PC-3 (cell line): Measurements from ENCODE around the gene PSMB5. TPM values are rescaled to one million over a fixed set of nuclear protein-coding genes. Genes with fewer than 3 reads are reported as not detected.

Experiments used
- ATAC-seq: fragments of 200-7000 bp; cut with Tn5 transposase; 2 replicates; pipeline ENCODE4 v1.9.1; 2020; ENCODE audit warnings: mild to moderate bottlenecking, moderate library complexity
- BruUV-seq: library from RNA; stranded (reverse); fragments of 400-500 nt; replicated peaks from 2 replicates; lab custom pipeline; 2021; lab: Mats Ljungman, UMichigan
- CTCF ChIA-PET: fragments of 300-600 bp; sonication (Branson Sonifier 250); formaldehyde crosslinking; loops from one replicate; lab custom pipeline; 2022; ENCODE audit warnings: antibody characterized with exemption; lab: Charles Lee
- POLR2A ChIA-PET: fragments of 300-600 bp; sonication (Branson Sonifier 250); formaldehyde crosslinking; loops from one replicate; lab custom pipeline; 2022; ENCODE audit warnings: antibody characterized with exemption; ENCODE audit not compliant: unreplicated experiment; lab: Charles Lee
- DNase-seq: peaks from one replicate; pipeline ENCODE4 v3.0.0-alpha.2; 2015
- H2AFZ ChIP-seq: fragments of 300-600 bp; sonication (generic); 2 replicates; pipeline ENCODE4 v1.6.0; 2016; ENCODE audit warnings: antibody characterized with exemption, low read length
- H3F3A ChIP-seq: fragments of 300-600 bp; sonication (generic); one replicate; pipeline ENCODE4 v1.6.0; 2017; ENCODE audit warnings: antibody characterized with exemption, low read length, control low read depth, mild to moderate bottlenecking; ENCODE audit not compliant: unreplicated experiment
- H3K27ac ChIP-seq: fragments of 300-600 bp; sonication (generic); 2 replicates; pipeline ENCODE4 v1.5.1; 2016; ENCODE audit warnings: mild to moderate bottlenecking, low read length
- H3K27me3 ChIP-seq: fragments of 300-600 bp; sonication (generic); 2 replicates; pipeline ENCODE4 v1.6.1; 2016; ENCODE audit warnings: low read length, mixed read lengths
- H3K36me3 ChIP-seq: fragments of 300-600 bp; sonication (generic); 2 replicates; pipeline ENCODE4 v1.6.1; 2016; ENCODE audit warnings: low read depth, mixed run types, low read length, mixed read lengths
- H3K4me1 ChIP-seq: fragments of 300-600 bp; sonication (generic); 2 replicates; pipeline ENCODE4 v1.5.1; 2016; ENCODE audit warnings: low read length; ENCODE audit not compliant: insufficient read depth
- H3K4me2 ChIP-seq: fragments of 300-600 bp; sonication (generic); 2 replicates; pipeline ENCODE4 v1.6.0; 2016; ENCODE audit warnings: low read length
- H3K4me3 ChIP-seq: fragments of 300-600 bp; sonication (generic); 2 replicates; pipeline ENCODE4 v1.5.1; 2016; ENCODE audit warnings: mild to moderate bottlenecking, low read length, mixed read lengths
- H3K79me2 ChIP-seq: fragments of 300-600 bp; sonication (generic); 2 replicates; pipeline ENCODE4 v1.6.1; 2017; ENCODE audit warnings: low read length, mixed read lengths
- H3K9ac ChIP-seq: fragments of 300-600 bp; sonication (generic); 2 replicates; pipeline ENCODE4 v1.6.0; 2016; ENCODE audit warnings: mild to moderate bottlenecking, low read length
- H3K9me2 ChIP-seq: fragments of 300-600 bp; sonication (generic); replicated peaks from 2 replicates; pipeline ENCODE4 v1.6.1; 2016; ENCODE audit warnings: mixed run types, low read length, mixed read lengths
- H3K9me3 ChIP-seq: fragments of 300-600 bp; sonication (generic); 2 replicates; pipeline ENCODE4 v1.6.1; 2016; ENCODE audit warnings: low read length, mixed read lengths
- H4K20me1 ChIP-seq: fragments of 300-600 bp; sonication (generic); 2 replicates; pipeline ENCODE4 v1.6.1; 2016; ENCODE audit warnings: low read length, mixed read lengths
- EZH2 ChIP-seq: fragments of 300-600 bp; sonication (generic); IDR thresholded peaks from one replicate; pipeline ENCODE4 v1.6.1; 2017; ENCODE audit warnings: antibody characterized with exemption, mild to moderate bottlenecking, low read length; ENCODE audit not compliant: unreplicated experiment
- intact Hi-C: fragments of 100-400 bp; cut with micrococcal nuclease; formaldehyde crosslinking; loops from 2 replicates; pipeline ENCODE4 v1.9.0; 2023
- total RNA-seq: library from RNA; depleted of rRNA; stranded (reverse); fragments of >200 nt; gene quantifications from 2 replicates; pipeline ENCODE4 v1.2.3, GENCODE V29; 2014
- TF ChIP-seq, protein P1 (sequence below): fragments of 300-600 bp; sonication (generic); conservative IDR thresholded peaks from 2 replicates; pipeline ENCODE4 v1.5.1; 2017; ENCODE audit warnings: antibody characterized with exemption, low read depth, mild to moderate bottlenecking, low read length

PSMB5 gene
- total RNA-seq, 1 experiment from 2014 or later: 424 TPM

DNA sequence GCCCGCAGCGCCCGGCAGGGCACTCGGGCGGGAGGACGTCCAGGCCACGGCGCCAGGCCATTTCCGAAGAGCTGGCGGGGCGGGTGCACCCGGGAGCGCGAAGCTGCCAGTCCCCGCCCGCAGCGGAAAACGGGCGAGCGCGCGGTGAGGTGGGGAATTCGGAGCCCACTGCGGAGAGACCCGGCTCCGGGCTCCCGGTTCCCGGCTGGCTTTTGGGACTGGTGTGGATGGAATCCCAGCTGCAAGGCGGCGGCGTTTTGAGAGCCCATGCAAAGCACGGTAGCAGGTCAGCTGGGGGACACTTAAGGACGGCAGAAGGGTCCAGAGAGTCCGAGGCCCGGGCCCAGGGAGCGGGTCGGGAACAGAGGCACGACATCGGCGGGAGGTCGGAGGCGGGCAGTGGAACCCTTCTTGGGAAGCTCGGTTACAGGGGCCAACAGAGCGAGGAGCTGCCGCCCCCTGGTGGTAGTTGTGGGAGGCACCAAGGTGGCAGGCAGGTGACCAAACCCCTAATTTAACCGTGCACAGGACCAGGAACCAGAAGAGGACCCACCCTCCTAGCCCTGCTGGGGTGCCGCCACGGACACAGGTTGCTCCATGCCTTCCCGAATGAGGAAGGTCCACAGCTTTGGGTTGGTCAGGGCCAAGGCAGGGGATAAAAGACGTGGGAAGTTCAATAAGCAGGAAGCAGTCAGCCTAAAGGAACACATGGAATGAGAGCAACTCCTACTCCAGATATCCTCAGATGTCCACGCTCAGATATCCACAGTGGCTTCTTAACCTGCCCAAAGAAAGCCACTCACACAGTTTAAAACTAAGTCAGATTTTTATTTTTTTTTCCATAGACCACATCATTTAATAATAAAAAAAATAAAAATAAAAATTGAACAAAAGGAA is 23.3 kb upstream of the PSMB5 start:
- Histone ChIP-seq H3K9me2 (no peaks in the 10 kb centered on the region), H3K9me3 (no peaks in the 10 kb centered on the region), H3F3A (peaks cover 8% of the 10 kb centered on the region), H3K27ac (no peak overlapping the region), H3K4me2 (peak overlapping the region; percentile 100), H4K20me1 (no peaks in the 10 kb centered on the region), H3K4me3 (peak overlapping the region; percentile 85), H3K9ac (peak overlapping the region; percentile 63), H3K4me1 (peaks cover 21% of the 10 kb centered on the region), H3K27me3 (no peaks in the 10 kb centered on the region), H3K79me2 (no peaks in the 10 kb centered on the region; the same call in 1 of the 2 replicates), H2AFZ (peak overlapping the region; percentile 78), H3K36me3 (peaks cover 26% of the 10 kb centered on the region)
- DNase-seq (peak; percentile 90), ATAC-seq (peak; percentile 69)
- intact Hi-C loops: loop anchor here (1.0 kb wide), 2 partner anchors 64 to 72 kb away; no protein-coding TSS in a partner anchor
- ChIA-PET CTCF (interaction anchor here (0.7 to 2.0 kb wide), 7 partner anchors 11 to 84 kb away, joined by 4 to 26 read pairs (median 7); partner anchors contain the start of genes ACIN1 and C14orf119), POLR2A (interaction anchor here (0.6 kb wide), 2 partner anchors 37 to 141 kb away, joined by 4 read pairs; partner anchors contain the start of genes ACIN1 and C14orf119)
- BruUV-seq: no TSS peak
- TF ChIP-seq, protein P1, sequence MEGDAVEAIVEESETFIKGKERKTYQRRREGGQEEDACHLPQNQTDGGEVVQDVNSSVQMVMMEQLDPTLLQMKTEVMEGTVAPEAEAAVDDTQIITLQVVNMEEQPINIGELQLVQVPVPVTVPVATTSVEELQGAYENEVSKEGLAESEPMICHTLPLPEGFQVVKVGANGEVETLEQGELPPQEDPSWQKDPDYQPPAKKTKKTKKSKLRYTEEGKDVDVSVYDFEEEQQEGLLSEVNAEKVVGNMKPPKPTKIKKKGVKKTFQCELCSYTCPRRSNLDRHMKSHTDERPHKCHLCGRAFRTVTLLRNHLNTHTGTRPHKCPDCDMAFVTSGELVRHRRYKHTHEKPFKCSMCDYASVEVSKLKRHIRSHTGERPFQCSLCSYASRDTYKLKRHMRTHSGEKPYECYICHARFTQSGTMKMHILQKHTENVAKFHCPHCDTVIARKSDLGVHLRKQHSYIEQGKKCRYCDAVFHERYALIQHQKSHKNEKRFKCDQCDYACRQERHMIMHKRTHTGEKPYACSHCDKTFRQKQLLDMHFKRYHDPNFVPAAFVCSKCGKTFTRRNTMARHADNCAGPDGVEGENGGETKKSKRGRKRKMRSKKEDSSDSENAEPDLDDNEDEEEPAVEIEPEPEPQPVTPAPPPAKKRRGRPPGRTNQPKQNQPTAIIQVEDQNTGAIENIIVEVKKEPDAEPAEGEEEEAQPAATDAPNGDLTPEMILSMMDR: peak; percentile 94
- TF ChIP-seq EZH2: no peak

GRCh38 chr14:23056956-23057756 is 22.5 kb upstream of the PSMB5 start, which contains the start of gene CDH24:
Gene CDH24 (minus strand): TSS chr14:23057520. CDS start chr14:23055733, 1,787 bp downstream.
- POLR2A ChIA-PET: interaction anchor here (0.6 kb wide), 2 partner anchors 38 to 140 kb away, joined by 4 read pairs; partner anchors contain the start of genes ACIN1 and C14orf119
- no peaks in the 10 kb centered on the region for H3K9me2 ChIP-seq
- intact Hi-C loops: loop anchor here (1.0 kb wide), 1 partner anchor 52 kb away; no protein-coding TSS in a partner anchor
- BruUV-seq: no TSS peak
- H2AFZ ChIP-seq: peak within 1 kb of the TSS; percentile 78
- H3F3A ChIP-seq: peaks cover 8% of the 10 kb centered on the region
- H3K79me2 ChIP-seq: no peaks in the 10 kb centered on the region; the same call in 1 of the 2 replicates
- DNase-seq (peak; percentile 75), ATAC-seq (peak; percentile 67)
- no peaks in the 10 kb centered on the region for H3K27me3 ChIP-seq
- peak within 1 kb of the TSS; percentile 63 for H3K9ac ChIP-seq
- CTCF ChIA-PET: interaction anchor here (0.5 to 2.0 kb wide), 9 partner anchors 12 to 140 kb away, joined by 3 to 26 read pairs (median 5); partner anchors contain the start of genes ACIN1 and C14orf119
- no peak for TF ChIP-seq EZH2
- TF ChIP-seq, protein P1: no peak
- H3K36me3 ChIP-seq: peaks cover 17% of the 10 kb centered on the region
- H3K4me3 ChIP-seq: peak within 1 kb of the TSS; percentile 85
- no peaks in the 10 kb centered on the region for H3K9me3 ChIP-seq
- H3K27ac ChIP-seq: no peak within 1 kb of the TSS
- H3K4me2 ChIP-seq: peak within 1 kb of the TSS; percentile 100
- no peaks in the 10 kb centered on the region for H4K20me1 ChIP-seq
- H3K4me1 ChIP-seq: peaks cover 13% of the 10 kb centered on the region
